ENCODE data around the gene CCDC200.
"Not testable (repeated sequence)": the region's sequence is repeated elsewhere in the genome, so short reads cannot be mapped to it uniquely, and the experiment has no call there.

The CCDC200 gene

DNA sequence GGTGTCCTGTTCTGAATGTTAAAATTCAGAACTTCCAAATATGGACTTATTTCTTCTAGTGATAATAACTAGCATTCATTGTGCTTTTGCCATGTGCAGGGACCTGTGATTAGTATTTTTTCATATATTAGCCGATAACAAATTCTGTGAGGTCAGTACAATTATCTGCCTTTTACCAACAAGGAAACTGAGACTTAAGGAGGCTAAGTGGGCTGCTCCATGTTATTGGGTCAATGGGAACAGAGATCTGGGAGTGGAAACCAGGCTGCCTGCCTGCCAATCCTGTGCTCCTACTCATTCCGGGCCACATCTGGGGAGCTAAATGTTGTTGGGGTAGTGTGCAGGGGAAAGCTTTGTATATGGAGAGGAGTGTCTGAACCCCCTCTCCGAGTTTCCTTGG is 13.1 kb downstream of the CCDC200 start:
- DNase-seq, result no peak

DNA sequence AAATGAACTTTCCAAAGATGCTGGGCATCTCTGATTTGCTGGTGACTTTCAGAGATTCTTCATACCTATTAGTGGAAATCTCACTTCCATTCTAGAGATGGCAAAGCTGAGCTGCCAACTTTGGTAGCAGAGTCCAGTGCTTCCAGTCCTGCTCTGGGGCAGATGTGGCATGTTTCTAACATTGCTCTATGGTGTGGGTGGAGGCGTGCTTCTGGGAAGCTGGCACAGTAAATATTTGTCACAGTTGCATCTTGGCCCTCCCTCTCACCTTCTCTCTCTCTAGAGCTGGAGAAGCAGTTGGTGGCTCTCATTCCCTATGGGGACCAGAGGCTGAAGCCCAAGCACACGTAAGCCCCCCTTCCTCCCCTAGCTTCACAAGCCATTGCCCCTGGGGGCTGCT is 14.9 kb downstream of the CCDC200 start:
- no peak for DNase-seq

GRCh38 chr17:43212641-43213490 is 15.6 kb downstream of the CCDC200 start:
- DNase-seq, result peak; percentile 11

DNA sequence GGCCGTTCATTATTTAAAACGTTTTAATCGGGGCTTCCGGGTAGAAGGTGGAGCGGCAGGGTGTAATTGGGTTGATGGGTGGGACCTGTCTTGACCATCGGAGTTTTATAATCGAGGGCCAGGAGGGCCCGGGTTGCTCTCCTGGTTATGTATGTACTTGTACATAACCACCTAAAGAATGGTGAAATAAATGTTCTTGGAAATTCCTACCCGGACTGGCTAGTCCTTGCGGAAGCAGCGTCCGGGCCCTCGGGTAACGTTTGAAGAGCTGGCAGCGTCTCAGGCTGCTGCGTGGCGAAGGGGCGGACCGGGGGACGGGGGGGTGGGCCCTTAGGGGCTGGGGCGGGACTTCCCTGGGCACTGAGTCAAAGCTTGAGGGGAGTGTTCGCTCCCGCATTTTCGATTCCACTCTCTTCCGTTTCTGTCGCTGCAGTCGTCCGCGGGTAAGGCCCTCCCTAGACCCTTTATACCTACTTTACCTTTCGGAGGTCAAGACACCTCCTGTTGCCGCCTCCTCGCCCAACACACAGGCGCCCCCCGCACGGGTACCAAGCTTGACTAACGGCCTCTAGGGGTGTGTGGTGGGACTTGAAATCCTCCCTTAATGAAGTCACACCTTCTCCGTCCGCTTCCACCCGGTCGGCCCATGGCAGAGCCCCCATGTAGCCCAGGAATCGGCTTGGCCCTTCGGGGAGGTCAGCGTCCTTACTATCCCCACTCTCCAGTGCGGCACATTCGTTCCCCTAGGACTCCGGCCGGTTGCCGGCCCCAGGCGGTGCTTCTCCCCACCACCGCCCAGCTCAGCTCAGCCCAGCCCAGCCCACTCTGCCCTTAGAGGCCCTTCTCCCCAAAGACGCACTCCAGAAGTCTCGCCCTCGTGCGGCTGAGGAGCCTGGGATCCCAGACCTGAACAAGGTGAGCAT is 16.7 kb downstream of the CCDC200 start, which contains the start of gene TMEM106A:
Gene TMEM106A (plus strand): TSS at position 396 of the 923 bp plus-strand sequence. CDS start 1,167 bp downstream, outside the sequence.
- DNase-seq, result peak; percentile 77

DNA sequence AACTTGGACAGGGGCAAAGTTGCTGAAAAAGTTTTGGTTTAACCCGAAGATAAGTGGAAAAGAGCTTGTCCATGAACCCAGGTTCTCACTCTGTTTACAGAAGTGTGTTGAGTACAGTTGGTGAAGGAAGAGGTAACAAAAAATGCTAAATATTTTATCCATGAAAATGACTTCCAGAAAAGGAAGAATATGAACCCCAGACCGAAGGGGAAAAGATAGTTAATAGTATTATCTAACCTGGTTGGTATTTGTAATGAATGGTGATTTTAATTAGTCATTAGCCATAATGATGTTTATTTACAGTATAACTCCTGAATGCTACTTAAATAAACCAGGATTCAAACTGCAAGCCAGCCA is 17.3 kb downstream of the CCDC200 start:
- no peak for DNase-seq

DNA sequence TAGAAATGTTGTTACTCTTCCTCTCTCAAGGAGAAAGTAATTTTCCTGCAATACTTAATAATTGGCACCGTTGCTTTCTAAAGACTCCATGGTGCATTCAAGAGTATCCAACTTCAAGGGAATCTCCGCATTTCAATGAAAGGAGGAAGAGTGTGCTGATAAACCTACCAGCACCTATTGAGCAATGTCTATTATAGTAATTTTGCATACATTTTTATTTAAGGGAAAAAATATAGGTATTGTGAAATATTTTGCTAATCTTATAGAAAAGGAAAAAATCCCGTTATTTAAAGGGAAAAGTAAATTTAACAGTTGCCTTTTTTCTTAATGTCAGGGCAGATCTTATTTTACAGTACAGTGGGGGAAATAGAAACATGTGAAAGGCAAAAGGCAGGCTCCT is 17.8 kb downstream of the CCDC200 start:
- no peak for DNase-seq

DNA sequence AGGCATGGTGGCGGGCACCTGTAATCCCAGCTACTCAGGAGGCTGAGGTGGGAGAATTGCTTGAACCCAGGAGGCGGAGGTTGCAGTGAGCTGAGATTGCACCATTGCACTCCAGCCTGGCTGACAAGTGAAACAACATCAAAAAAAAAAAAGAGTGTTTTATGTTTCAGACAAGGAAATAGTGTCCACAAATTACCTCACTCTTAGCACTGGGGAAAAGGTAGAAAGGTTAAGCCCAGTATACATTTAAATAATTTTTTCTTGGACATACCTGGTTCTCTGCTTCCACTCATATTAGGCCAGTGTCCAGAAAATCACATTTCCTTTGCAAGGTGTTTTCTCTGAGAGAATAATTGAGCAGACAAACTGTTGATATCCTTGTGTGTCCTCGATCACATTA is 25.4 kb downstream of the CCDC200 start:
- DNase-seq, result not testable (repeated sequence)

GRCh38 chr17:43200127-43200526 is 28.3 kb downstream of the CCDC200 start:
- no peak for DNase-seq

- no peak for DNase-seq
These were observed 28.8 kb downstream of the CCDC200 start for GRCh38 chr17:43199633-43200032.

GRCh38 chr17:43193251-43193650 is 35.2 kb downstream of the CCDC200 start:
- DNase-seq, result no peak

- DNase-seq, result not testable (repeated sequence)
These were observed 41.8 kb downstream of the CCDC200 start for GRCh38 chr17:43186656-43187055.

DNA sequence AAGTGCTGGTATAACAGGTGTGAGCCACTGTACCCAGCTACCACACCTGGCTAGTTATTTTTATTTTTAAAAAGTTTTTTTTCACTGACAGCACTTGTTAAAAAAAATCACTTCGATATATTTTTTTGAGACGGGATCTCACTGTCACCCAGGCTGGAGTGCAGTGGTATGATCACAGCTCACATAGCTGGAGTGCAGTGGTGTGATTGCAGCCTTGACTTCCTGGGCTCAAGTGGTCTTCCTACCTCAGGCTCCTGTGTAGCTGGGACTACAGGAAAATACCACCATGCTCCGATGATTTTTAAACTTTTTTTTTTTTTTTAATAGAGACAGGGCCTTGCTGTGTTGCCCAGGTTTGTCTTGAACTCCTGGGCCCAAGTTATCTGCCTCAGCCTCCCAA is 44.5 kb downstream of the CCDC200 start:
- no peak for DNase-seq

- no peak for DNase-seq
These were observed 52.3 kb downstream of the CCDC200 start for GRCh38 chr17:43176119-43176570.

DNA sequence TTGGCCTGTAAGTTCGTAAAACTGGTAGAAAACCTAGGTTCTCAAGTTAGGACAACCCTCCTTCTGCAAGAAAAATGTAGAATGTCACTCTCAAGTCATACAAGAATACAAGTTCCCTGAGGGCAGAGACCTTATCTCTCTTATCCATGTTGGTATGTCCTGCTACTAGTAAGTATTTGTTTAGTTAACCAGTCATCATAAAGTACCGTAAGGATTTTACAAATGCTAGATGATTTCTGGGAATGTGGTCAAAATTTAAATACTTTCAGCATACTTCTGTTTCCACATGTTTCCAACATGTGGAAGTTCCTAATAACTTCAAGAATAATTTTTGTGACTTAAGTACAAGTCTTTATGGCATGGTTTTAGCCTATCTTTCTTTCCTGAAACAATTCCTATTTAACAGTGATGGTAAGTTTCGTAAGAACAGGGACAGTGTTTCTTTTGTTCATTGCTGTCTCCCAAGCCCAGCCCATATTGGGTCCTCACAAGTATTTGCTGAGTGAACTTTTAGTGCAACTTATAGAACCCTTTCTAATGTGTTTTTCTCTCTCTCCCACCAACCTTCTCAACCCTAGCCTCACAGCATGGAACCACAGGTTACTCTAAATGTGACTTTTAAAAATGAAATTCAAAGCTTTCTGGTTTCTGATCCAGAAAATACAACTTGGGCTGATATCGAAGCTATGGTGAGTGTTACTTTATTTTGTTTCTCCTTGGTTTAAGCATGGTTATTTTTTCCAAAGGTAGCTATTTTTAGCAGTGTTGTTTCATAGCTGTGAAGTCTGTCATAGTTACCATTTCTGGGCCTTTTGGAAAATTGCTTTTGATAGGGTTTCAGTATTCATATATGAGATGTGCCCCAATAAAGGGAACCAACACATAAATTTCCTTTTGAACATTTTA is 53.0 kb downstream of the CCDC200 start:
- no peak for DNase-seq

- DNase-seq, result peak; percentile 6
These were observed 56.6 kb downstream of the CCDC200 start for GRCh38 chr17:43171586-43172487.
